Neural progenitor cell (in vitro differentiated cells): ENCODE measurements around the gene MAGI2.

Experiments
- EZH2 ChIP-seq: fragments of 200-600 bp; sonication (generic); IDR thresholded peaks from 2 replicates; pipeline ENCODE4 v1.6.1; 2017; ENCODE audit warnings: antibody characterized with exemption, mild to moderate bottlenecking, moderate library complexity
- TF ChIP-seq, protein P1 (sequence below): fragments of 200-600 bp; sonication (generic); IDR thresholded peaks from 2 replicates; pipeline ENCODE4 v1.5.1; 2017; ENCODE audit warnings: antibody characterized with exemption, mild to moderate bottlenecking

DNA sequence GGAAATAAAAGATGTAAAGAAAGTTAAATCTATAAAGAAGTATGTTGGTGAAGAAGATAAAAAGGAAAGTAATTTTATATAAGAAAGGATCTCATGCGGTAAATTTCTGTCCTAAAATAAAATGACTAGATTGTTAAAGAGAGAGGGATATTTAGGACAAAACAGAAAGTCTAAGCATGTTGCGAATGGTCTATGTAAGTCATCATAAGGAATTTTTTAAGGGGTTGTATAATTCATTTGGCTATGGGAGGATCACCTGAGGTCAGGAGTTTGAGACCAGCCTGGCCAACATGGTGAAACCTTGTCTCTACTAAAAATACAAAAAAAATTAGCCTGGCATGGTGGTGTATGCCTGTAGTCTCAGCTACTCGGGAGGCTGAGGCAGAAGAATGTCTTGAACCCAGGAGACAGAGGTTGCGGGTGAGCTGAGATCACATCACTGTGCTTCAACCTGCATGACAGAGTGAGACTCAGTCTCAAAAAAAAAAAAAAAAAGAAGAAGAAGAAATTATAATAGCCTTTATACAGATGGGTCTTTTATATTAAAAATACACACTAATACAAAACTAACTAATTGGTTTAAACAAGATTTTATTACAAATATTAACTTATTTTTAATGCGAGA, 294.3 kb downstream of the MAGI2 start:
- TF ChIP-seq, protein P1, sequence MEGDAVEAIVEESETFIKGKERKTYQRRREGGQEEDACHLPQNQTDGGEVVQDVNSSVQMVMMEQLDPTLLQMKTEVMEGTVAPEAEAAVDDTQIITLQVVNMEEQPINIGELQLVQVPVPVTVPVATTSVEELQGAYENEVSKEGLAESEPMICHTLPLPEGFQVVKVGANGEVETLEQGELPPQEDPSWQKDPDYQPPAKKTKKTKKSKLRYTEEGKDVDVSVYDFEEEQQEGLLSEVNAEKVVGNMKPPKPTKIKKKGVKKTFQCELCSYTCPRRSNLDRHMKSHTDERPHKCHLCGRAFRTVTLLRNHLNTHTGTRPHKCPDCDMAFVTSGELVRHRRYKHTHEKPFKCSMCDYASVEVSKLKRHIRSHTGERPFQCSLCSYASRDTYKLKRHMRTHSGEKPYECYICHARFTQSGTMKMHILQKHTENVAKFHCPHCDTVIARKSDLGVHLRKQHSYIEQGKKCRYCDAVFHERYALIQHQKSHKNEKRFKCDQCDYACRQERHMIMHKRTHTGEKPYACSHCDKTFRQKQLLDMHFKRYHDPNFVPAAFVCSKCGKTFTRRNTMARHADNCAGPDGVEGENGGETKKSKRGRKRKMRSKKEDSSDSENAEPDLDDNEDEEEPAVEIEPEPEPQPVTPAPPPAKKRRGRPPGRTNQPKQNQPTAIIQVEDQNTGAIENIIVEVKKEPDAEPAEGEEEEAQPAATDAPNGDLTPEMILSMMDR, result no peak
- no peak for TF ChIP-seq EZH2
